HepG2 (cell line): Measurements from ENCODE around the gene BTBD19. TPM values are rescaled to one million over a fixed set of nuclear protein-coding genes. Genes with fewer than 3 reads are reported as not detected.

Experiments
- ATF7 ChIP-seq, 2 experiments: fragments of 450-650 bp in 1 of 2; sonication (generic) in 1 of 2; formaldehyde crosslinking in 1 of 2; IDR thresholded peaks; 2 replicates each; pipeline versions ENCODE4 v1.4.0 to v1.6.1; 2016 to 2020; ENCODE audit warnings: antibody characterized with exemption in 1 of 2, mild to moderate bottlenecking in 1 of 2, missing genetic modification reagents in 1 of 2
- CEBPG ChIP-seq: IDR thresholded peaks from 2 replicates; pipeline ENCODE4 v1.6.1; 2016
- CENPT ChIP-seq: sonication (generic); formaldehyde crosslinking; IDR thresholded peaks from 2 replicates; pipeline ENCODE4 v1.8.0; 2022; ENCODE audit warnings: low read depth, mild to moderate bottlenecking, moderate library complexity, missing genetic modification reagents
- CSRNP2 ChIP-seq: sonication (generic); formaldehyde crosslinking; conservative IDR thresholded peaks from 2 replicates; pipeline ENCODE4 v1.8.0; 2022; ENCODE audit warnings: low read depth, missing genetic modification reagents
- DNMT3B ChIP-seq: conservative IDR thresholded peaks from 2 replicates; pipeline ENCODE4 v1.6.1; 2016; ENCODE audit warnings: missing biosample characterization, control low read depth
- HIC2 ChIP-seq: sonication (generic); formaldehyde crosslinking; IDR thresholded peaks from 2 replicates; pipeline ENCODE4 v1.9.0; 2022; ENCODE audit warnings: low read depth, missing genetic modification reagents
- HNF4A ChIP-seq: sonication (generic); formaldehyde crosslinking; IDR thresholded peaks from 2 replicates; pipeline ENCODE4 v1.4.0; 2020; ENCODE audit warnings: missing genetic modification reagents
- MED8 ChIP-seq: sonication (generic); formaldehyde crosslinking; IDR thresholded peaks from 2 replicates; pipeline ENCODE4 v1.8.1; 2023; ENCODE audit warnings: mild to moderate bottlenecking, missing genetic modification reagents; ENCODE audit not compliant: insufficient replicate concordance
- MEIS2 ChIP-seq: sonication (generic); formaldehyde crosslinking; IDR thresholded peaks from 2 replicates; pipeline ENCODE4 v1.9.0; 2021; ENCODE audit warnings: mild to moderate bottlenecking, missing genetic modification reagents
- NAIF1 ChIP-seq: sonication (generic); formaldehyde crosslinking; IDR thresholded peaks from 2 replicates; pipeline ENCODE4 v1.5.0; 2020; ENCODE audit warnings: mild to moderate bottlenecking, missing genetic modification reagents, borderline replicate concordance
- NPAS2 ChIP-seq: sonication (generic); formaldehyde crosslinking; IDR thresholded peaks from 2 replicates; pipeline ENCODE4 v1.8.0; 2022; ENCODE audit warnings: mild to moderate bottlenecking, missing genetic modification reagents, borderline replicate concordance
- SKI ChIP-seq: fragments of 450-650 bp; IDR thresholded peaks from one replicate; pipeline ENCODE4 v1.6.1; 2018; ENCODE audit warnings: mild to moderate bottlenecking; ENCODE audit not compliant: partially characterized antibody
- SPEN ChIP-seq: sonication (generic); formaldehyde crosslinking; IDR thresholded peaks from 2 replicates; pipeline ENCODE4 v1.5.1; 2020; ENCODE audit warnings: low read depth, mild to moderate bottlenecking, missing genetic modification reagents
- TERF1 ChIP-seq: sonication (generic); formaldehyde crosslinking; IDR thresholded peaks from 2 replicates; pipeline ENCODE4 v1.8.0; 2022; ENCODE audit warnings: mild to moderate bottlenecking, missing genetic modification reagents, moderate library complexity
- THAP9 ChIP-seq: sonication (generic); formaldehyde crosslinking; IDR thresholded peaks from 2 replicates; pipeline ENCODE4; 2020; ENCODE audit warnings: missing genetic modification reagents, mild to moderate bottlenecking, borderline replicate concordance
- XBP1 ChIP-seq: sonication (generic); formaldehyde crosslinking; IDR thresholded peaks from 2 replicates; pipeline ENCODE4 v1.5.0; 2020; ENCODE audit warnings: missing genetic modification reagents
- YEATS2 ChIP-seq: sonication (generic); formaldehyde crosslinking; IDR thresholded peaks from 2 replicates; pipeline ENCODE4 v1.4.0; 2020; ENCODE audit warnings: missing genetic modification reagents, borderline replicate concordance
- ZBTB21 ChIP-seq: sonication (generic); formaldehyde crosslinking; IDR thresholded peaks from 2 replicates; pipeline ENCODE4 v1.4.0; 2020; ENCODE audit warnings: missing genetic modification reagents
- ZBTB42 ChIP-seq: sonication (generic); formaldehyde crosslinking; IDR thresholded peaks from 2 replicates; pipeline ENCODE4 v1.5.0; 2020; ENCODE audit warnings: mild to moderate bottlenecking, missing genetic modification reagents
- ZNF101 ChIP-seq: sonication (generic); formaldehyde crosslinking; IDR thresholded peaks from 2 replicates; pipeline ENCODE4 v1.4.0; 2020; ENCODE audit warnings: mild to moderate bottlenecking, low read depth, missing genetic modification reagents, borderline replicate concordance
- ZNF414 ChIP-seq: sonication (generic); formaldehyde crosslinking; IDR thresholded peaks from 2 replicates; pipeline ENCODE4 v1.5.0; 2020; ENCODE audit warnings: missing genetic modification reagents
- ZNF761 ChIP-seq: sonication (generic); formaldehyde crosslinking; conservative IDR thresholded peaks from 2 replicates; pipeline ENCODE4 v1.4.0; 2020; ENCODE audit warnings: mild to moderate bottlenecking, missing genetic modification reagents
- polyA plus RNA-seq, 8 experiments: library from polyadenylated mRNA; depleted of rRNA in 3 of 8; stranded (reverse) in 7 of 8; unstranded in 1 of 8; fragments of >200 nt; fragmentation: Illumina TruSeq in 4 of 8; extraction: Trizol in 4 of 8; gene quantifications; 2 replicates each; pipeline versions ENCODE4 v1.2.1 to v1.2.3, GENCODE V29; 2011 to 2016; ENCODE audit warnings: low read depth in 4 of 8, missing spikeins in 1 of 8, mixed read lengths in 1 of 8; ENCODE audit not compliant: insufficient read depth in 1 of 8
- total RNA-seq, 5 experiments: library from RNA; depleted of rRNA; stranded (reverse); fragments of >200 nt; fragmentation: Illumina TruSeq; extraction: Trizol; gene quantifications; 2 replicates each; pipeline ENCODE4 v1.2.3, GENCODE V29; 2016; ENCODE audit warnings: low read depth in 1 of 5

BTBD19 gene
- total and polyA plus RNA-seq, 2 of the 13 experiments (the other 11 are each of a cell fraction or from before 2014, with no cell fraction given): 2.7 to 6.7 TPM

GRCh38 chr1:44786138-44786840, 22.0 kb upstream of the BTBD19 start (continued):
- TF ChIP-seq CSRNP2 (CRISPR knock-in tag) (no peak), DNMT3B (CRISPR knock-in tag) (no peak), NAIF1 (CRISPR knock-in tag) (no peak), MED8 (CRISPR knock-in tag) (no peak), ZNF101 (CRISPR knock-in tag) (no peak), SPEN (CRISPR knock-in tag) (peak; percentile 44; the same call in 1 of the 2 replicates), HIC2 (CRISPR knock-in tag) (0 out of 2 replicates have a peak, but pooled peaks have one; percentile 39), ZBTB21 (CRISPR knock-in tag) (no peak), ZNF414 (CRISPR knock-in tag) (no peak), YEATS2 (no peak), SKI (peak; percentile 34), ZBTB42 (CRISPR knock-in tag) (no peak), TERF1 (CRISPR knock-in tag) (no peak), HNF4A (CRISPR knock-in tag) (no peak), THAP9 (CRISPR knock-in tag) (0 out of 2 replicates have a peak, but pooled peaks have one; percentile 4), CEBPG (no peak), XBP1 (CRISPR knock-in tag) (no peak), NPAS2 (CRISPR knock-in tag) (no peak), CENPT (CRISPR knock-in tag) (0 out of 2 replicates have a peak, but pooled peaks have one; percentile 39), MEIS2 (CRISPR knock-in tag) (no peak), ATF7 (IDR thresholded peaks at IDR 0.05) (no peak), ATF7 (CRISPR knock-in tag; IDR thresholded peaks at IDR 0.05) (no peak), ZNF761 (CRISPR knock-in tag) (no peak)
